CD4-positive, alpha-beta T cell treated with Interleukin-17A for 1 hour (primary cell): Measurements from ENCODE around the gene DNAAF8.
"Not testable (repeated sequence)": the region's sequence is repeated elsewhere in the genome, so short reads cannot be mapped to it uniquely, and the experiment has no call there.

Experiments used
- DNase-seq: peaks from one replicate; pipeline ENCODE4 v3.0.0-alpha.2; 2020

DNAAF8 gene

GRCh38 chr16:4784444-4784987, 50.2 kb downstream of the DNAAF8 start:
- not testable (repeated sequence) for DNase-seq

- DNase-seq: no peak
Measured at GRCh38 chr16:4785758-4786433, 51.6 kb downstream of the DNAAF8 start.

GRCh38 chr16:4787068-4787467, 52.7 kb downstream of the DNAAF8 start:
- DNase-seq: no peak

GRCh38 chr16:4787627-4788482, 53.5 kb downstream of the DNAAF8 start, which contains the start of gene SEPTIN12:
SEPTIN12 (minus strand) TSS chr16:4788345; CDS start chr16:4787645, 700 bp downstream.
- DNase-seq: no peak

GRCh38 chr16:4788489-4788889, 54.2 kb downstream of the DNAAF8 start:
- no peak for DNase-seq

- DNase-seq: no peak
Measured at GRCh38 chr16:4788910-4789309, 54.6 kb downstream of the DNAAF8 start.

GRCh38 chr16:4790261-4790660, 55.9 kb downstream of the DNAAF8 start:
- no peak for DNase-seq

GRCh38 chr16:4790871-4791270, 56.5 kb downstream of the DNAAF8 start:
- DNase-seq: no peak

GRCh38 chr16:4792951-4793513, 58.7 kb downstream of the DNAAF8 start:
- no peak for DNase-seq

GRCh38 chr16:4795181-4795827, 61.0 kb downstream of the DNAAF8 start, which contains the start of gene SMIM22:
SMIM22 (plus strand) TSS chr16:4795369; CDS start chr16:4795735, 366 bp downstream.
- DNase-seq: no peak

GRCh38 chr16:4795828-4796572, 61.7 kb downstream of the DNAAF8 start:
- DNase-seq: no peak

GRCh38 chr16:4796982-4797804, 62.9 kb downstream of the DNAAF8 start:
- DNase-seq: no peak

- DNase-seq: no peak
Measured at GRCh38 chr16:4797805-4798252, 63.5 kb downstream of the DNAAF8 start.

GRCh38 chr16:4798456-4798855, 64.1 kb downstream of the DNAAF8 start:
- no peak for DNase-seq
